GM23338 (cell line): Measurements from ENCODE around the gene P2RX7. TPM values are rescaled to one million over a fixed set of nuclear protein-coding genes. Genes with fewer than 3 reads are reported as not detected.
A peak's percentile ranks its signal among the peaks of the same experiment; 100 is the strongest.

Source experiments
- ATAC-seq: fragments of 200-7000 bp; cut with Tn5 transposase; 3 replicates; pipeline ENCODE4 v1.9.1; 2020
- DNase-seq: peaks from one replicate; pipeline ENCODE4 v3.0.0-alpha.2; 2015; ENCODE audit warnings: low spot score
- H2AFZ ChIP-seq: fragments of 200-600 bp; sonication (generic); 2 replicates; pipeline ENCODE4 v1.8.0; 2016; ENCODE audit warnings: antibody characterized with exemption, mild to moderate bottlenecking, moderate library complexity
- H3F3A ChIP-seq: fragments of 200-600 bp; sonication (generic); replicated peaks from 2 replicates; pipeline ENCODE4 v1.8.0; 2017; ENCODE audit warnings: antibody characterized with exemption, mixed run types, low read depth
- H3K27ac ChIP-seq: fragments of 200-600 bp; sonication (generic); 2 replicates; pipeline ENCODE4 v1.6.1; 2016; ENCODE audit warnings: low read depth
- H3K27me3 ChIP-seq: fragments of 200-600 bp; sonication (generic); 2 replicates; pipeline ENCODE4 v1.8.0; 2016; ENCODE audit warnings: mild to moderate bottlenecking, mixed run types, moderate library complexity; ENCODE audit not compliant: insufficient read depth
- H3K36me3 ChIP-seq: fragments of 200-600 bp; sonication (generic); 2 replicates; pipeline ENCODE4 v1.8.0; 2016; ENCODE audit warnings: mild to moderate bottlenecking; ENCODE audit not compliant: insufficient read depth
- H3K4me1 ChIP-seq: fragments of 200-600 bp; sonication (generic); 2 replicates; pipeline ENCODE4 v1.8.0; 2016; ENCODE audit warnings: mild to moderate bottlenecking, moderate library complexity; ENCODE audit not compliant: insufficient read depth
- H3K4me2 ChIP-seq: fragments of 200-600 bp; sonication (generic); 2 replicates; pipeline ENCODE4 v1.7.1; 2017; ENCODE audit warnings: mixed run types
- H3K4me3 ChIP-seq: fragments of 200-600 bp; sonication (generic); 2 replicates; pipeline ENCODE4 v1.6.1; 2016; ENCODE audit warnings: mixed run types
- H3K79me2 ChIP-seq: fragments of 200-600 bp; sonication (generic); replicated peaks from 2 replicates; pipeline ENCODE4 v1.8.0; 2017; ENCODE audit warnings: mild to moderate bottlenecking; ENCODE audit not compliant: insufficient read depth
- H3K9me2 ChIP-seq: fragments of 200-600 bp; sonication (generic); 2 replicates; pipeline ENCODE4 v1.8.0; 2017; ENCODE audit not compliant: insufficient read depth
- H4K20me1 ChIP-seq: fragments of 200-600 bp; sonication (generic); replicated peaks from 2 replicates; pipeline ENCODE4 v1.8.0; 2017; ENCODE audit warnings: mild to moderate bottlenecking; ENCODE audit not compliant: insufficient read depth
- H3K27ac Mint-ChIP-seq: 2 replicates; pipeline ENCODE4 v1.8.0; 2020; ENCODE audit warnings: inconsistent platforms, mild to moderate bottlenecking, moderate library complexity, mixed read lengths
- H3K27me3 Mint-ChIP-seq: 3 replicates; pipeline ENCODE4 v1.8.0; 2022; ENCODE audit warnings: low read depth, mild to moderate bottlenecking, moderate library complexity, mixed read lengths, inconsistent platforms; ENCODE audit not compliant: insufficient read depth, poor library complexity
- H3K36me3 Mint-ChIP-seq: 3 replicates; pipeline ENCODE4 v1.8.0; 2021; ENCODE audit warnings: low read depth, mild to moderate bottlenecking, inconsistent platforms, moderate library complexity, mixed read lengths
- H3K4me1 Mint-ChIP-seq: 3 replicates; pipeline ENCODE4 v1.8.0; 2020; ENCODE audit warnings: mild to moderate bottlenecking, inconsistent platforms, mixed read lengths
- H3K4me3 Mint-ChIP-seq: 3 replicates; pipeline ENCODE4 v1.8.0; 2021; ENCODE audit warnings: moderate library complexity, mild to moderate bottlenecking, inconsistent platforms, mixed read lengths
- H3K9me3 Mint-ChIP-seq: 3 replicates; pipeline ENCODE4 v1.8.0; 2020; ENCODE audit warnings: moderate library complexity, mild to moderate bottlenecking, inconsistent platforms, mixed read lengths
- CREB1 ChIP-seq: fragments of 250-450 bp; sonication (Bioruptor Pico); IDR thresholded peaks from 2 replicates; pipeline ENCODE4 v1.5.0; 2020; ENCODE audit warnings: low read depth, mild to moderate bottlenecking, moderate library complexity
- EZH2 ChIP-seq: fragments of 200-600 bp; sonication (generic); IDR thresholded peaks from one replicate; pipeline ENCODE4 v1.8.0; 2017; ENCODE audit warnings: antibody characterized with exemption, mild to moderate bottlenecking, low read depth; ENCODE audit not compliant: unreplicated experiment
- EZH2phosphoT487 ChIP-seq: fragments of 200-600 bp; sonication (generic); IDR thresholded peaks from one replicate; pipeline ENCODE4 v1.8.1; 2018; ENCODE audit warnings: antibody characterized with exemption; ENCODE audit not compliant: unreplicated experiment
- NANOG ChIP-seq: IDR thresholded peaks from 2 replicates; pipeline ENCODE4 v1.6.1; 2016; ENCODE audit warnings: antibody characterized with exemption, borderline replicate concordance
- POLR2AphosphoS5 ChIP-seq: IDR thresholded peaks from 2 replicates; pipeline ENCODE4 v1.6.1; 2016; ENCODE audit warnings: antibody characterized with exemption, low read depth
- STAT1 ChIP-seq: IDR thresholded peaks from one replicate; pipeline ENCODE4 v1.6.1; 2016; ENCODE audit warnings: antibody characterized with exemption; ENCODE audit not compliant: unreplicated experiment
- ZNF114 ChIP-seq: fragments of 250-450 bp; sonication (Bioruptor Pico); IDR thresholded peaks from 2 replicates; pipeline ENCODE4 v1.5.0; 2020; ENCODE audit warnings: mild to moderate bottlenecking, moderate library complexity
- polyA plus RNA-seq: library from polyadenylated mRNA; unstranded; fragments of >200 nt; fragmentation: Nextera tagmentation; extraction: Ambion mirVana; gene quantifications from 2 replicates; pipeline ENCODE4 v1.2.1, GENCODE V29; 2016
- total RNA-seq: library from RNA; depleted of rRNA; stranded (reverse); fragments of >200 nt; shearing (Covaris generic); gene quantifications from 2 replicates; pipeline ENCODE4 v1.2.3, GENCODE V29; 2014
- TF ChIP-seq, protein P1 (sequence below), 2 experiments: fragments of 200-600 bp in 1 of 2; sonication (generic) in 1 of 2; conservative IDR thresholded peaks; 2 replicates each; pipeline versions ENCODE4 v1.5.1 to v1.6.1; 2016 to 2017; ENCODE audit warnings: antibody characterized with exemption in 2 of 2, low read depth in 2 of 2, mild to moderate bottlenecking in 2 of 2, moderate library complexity in 1 of 2
- TF ChIP-seq, protein P2 (sequence below): fragments of 250-450 bp; sonication (Bioruptor Pico); IDR thresholded peaks from 2 replicates; pipeline ENCODE4 v1.5.0; 2020; ENCODE audit warnings: mild to moderate bottlenecking, moderate library complexity
- TF ChIP-seq, protein P3 (sequence below): IDR thresholded peaks from 2 replicates; pipeline ENCODE4 v1.6.1; 2016; ENCODE audit warnings: antibody characterized with exemption

Gene P2RX7
- total and polyA plus RNA-seq, 2 experiments from 2014 or later: 0.24 to 0.48 TPM

DNA sequence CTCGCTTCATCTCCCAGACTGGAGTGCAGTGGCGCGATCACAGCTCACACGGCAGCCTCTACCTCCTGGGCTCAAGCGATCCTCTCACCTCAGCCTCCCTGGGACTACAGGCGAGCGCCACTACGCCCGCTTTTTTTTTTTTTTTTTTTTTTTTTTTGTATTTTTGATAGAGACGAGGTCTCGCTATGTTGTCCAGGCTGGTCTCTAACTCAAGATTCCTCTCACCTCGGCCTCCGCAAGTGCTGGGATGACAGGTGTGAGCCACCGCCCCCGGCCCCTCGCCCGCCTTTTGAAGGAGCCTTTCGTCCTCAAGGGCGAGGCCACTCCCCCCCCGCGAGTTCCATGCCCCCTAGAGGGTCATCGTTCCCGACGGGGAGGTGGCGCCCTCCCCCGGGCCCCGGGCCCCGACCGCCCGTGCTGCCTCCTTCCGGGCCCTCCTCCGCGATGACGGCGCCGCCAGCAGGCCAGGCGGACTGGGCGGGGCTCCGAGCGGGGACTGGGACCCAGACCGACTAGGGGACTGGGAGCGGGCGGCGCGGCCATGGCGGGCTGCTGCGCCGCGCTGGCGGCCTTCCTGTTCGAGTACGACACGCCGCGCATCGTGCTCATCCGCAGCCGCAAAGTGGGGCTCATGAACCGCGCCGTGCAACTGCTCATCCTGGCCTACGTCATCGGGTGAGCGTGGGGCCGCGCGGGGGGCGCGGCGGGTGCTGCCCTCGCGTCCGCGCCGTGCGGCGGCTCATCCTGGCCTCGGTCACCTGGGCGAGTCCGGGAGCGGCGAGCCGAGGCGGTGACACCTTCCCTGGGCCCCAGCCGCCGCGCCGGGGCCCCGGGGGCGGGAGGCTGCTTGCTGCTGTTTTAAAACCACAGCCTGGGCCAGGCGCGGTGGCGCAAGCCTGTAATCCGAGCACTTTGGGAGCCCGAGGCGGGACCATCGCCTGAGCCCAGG, 77.2 kb downstream of the P2RX7 start, which contains the start of gene P2RX4:
Gene P2RX4, plus strand, starts transcription at position 506 of the 949 bp plus-strand sequence. Its CDS starts 36 bp downstream, at position 542.
- Mint-ChIP-seq H3K9me3 (no peaks in the 10 kb centered on the region), H3K27me3 (peaks cover 13% of the 10 kb centered on the region), H3K4me1 (peaks cover 5% of the 10 kb centered on the region; the same call in 2 of the 3 replicates), H3K27ac (peak within 1 kb of the TSS; percentile 0; the same call in 1 of the 2 replicates), H3K4me3 (peak within 1 kb of the TSS; percentile 75), H3K36me3 (no peaks in the 10 kb centered on the region)
- peak; percentile 96 for ATAC-seq
- Histone ChIP-seq H4K20me1 (no peaks in the 10 kb centered on the region; the same call in 1 of the 2 replicates), H3K79me2 (no peaks in the 10 kb centered on the region), H3F3A (peaks cover 3% of the 10 kb centered on the region; the same call in 1 of the 2 replicates), H3K9me2 (no peaks in the 10 kb centered on the region), H3K4me1 (peaks cover 6% of the 10 kb centered on the region; the same call in 1 of the 2 replicates), H3K4me2 (peak within 1 kb of the TSS; percentile 90), H3K27me3 (peaks cover 15% of the 10 kb centered on the region; the same call in 1 of the 2 replicates), H3K36me3 (no peaks in the 10 kb centered on the region), H3K27ac (0 out of 2 replicates have a peak within 1 kb of the TSS, but pooled peaks have one; percentile 45), H3K4me3 (peak within 1 kb of the TSS; percentile 81), H2AFZ (peak within 1 kb of the TSS; percentile 25)
- peak; percentile 90 for DNase-seq
- TF ChIP-seq CREB1 (CRISPR knock-in tag) (peak; percentile 63; the same call in 1 of the 2 replicates), EZH2phosphoT487 (no peak), POLR2AphosphoS5 (peak; percentile 86)
- TF ChIP-seq, protein P1, sequence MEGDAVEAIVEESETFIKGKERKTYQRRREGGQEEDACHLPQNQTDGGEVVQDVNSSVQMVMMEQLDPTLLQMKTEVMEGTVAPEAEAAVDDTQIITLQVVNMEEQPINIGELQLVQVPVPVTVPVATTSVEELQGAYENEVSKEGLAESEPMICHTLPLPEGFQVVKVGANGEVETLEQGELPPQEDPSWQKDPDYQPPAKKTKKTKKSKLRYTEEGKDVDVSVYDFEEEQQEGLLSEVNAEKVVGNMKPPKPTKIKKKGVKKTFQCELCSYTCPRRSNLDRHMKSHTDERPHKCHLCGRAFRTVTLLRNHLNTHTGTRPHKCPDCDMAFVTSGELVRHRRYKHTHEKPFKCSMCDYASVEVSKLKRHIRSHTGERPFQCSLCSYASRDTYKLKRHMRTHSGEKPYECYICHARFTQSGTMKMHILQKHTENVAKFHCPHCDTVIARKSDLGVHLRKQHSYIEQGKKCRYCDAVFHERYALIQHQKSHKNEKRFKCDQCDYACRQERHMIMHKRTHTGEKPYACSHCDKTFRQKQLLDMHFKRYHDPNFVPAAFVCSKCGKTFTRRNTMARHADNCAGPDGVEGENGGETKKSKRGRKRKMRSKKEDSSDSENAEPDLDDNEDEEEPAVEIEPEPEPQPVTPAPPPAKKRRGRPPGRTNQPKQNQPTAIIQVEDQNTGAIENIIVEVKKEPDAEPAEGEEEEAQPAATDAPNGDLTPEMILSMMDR (conservative IDR thresholded peaks at IDR 0.05; ENCODE audit: low read depth in 2 of 2): peak; percentile 15 to 60; a peak in 2 of 4 replicates

DNA sequence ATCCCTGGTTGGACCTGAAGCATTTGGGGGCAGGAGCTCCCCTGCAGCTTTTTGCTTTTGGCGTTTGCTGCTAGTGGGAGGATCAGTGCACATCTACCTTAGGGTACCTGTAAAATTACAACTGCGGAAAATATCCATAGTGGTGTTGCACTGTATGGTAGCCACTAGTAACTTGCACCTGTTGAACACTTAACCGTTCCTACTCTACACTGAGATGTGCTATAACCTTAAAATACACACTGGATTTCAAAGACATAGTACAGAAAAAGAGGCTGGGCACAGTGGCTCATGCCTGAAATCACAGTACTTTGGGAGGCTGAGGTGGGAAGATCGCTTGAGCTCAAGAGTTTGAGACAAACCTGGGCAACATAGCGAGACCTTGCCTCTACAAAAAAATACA, 80.2 kb downstream of the P2RX7 start:
- DNase-seq: no peak
- Histone ChIP-seq H3K9me2 (no peaks in the 10 kb centered on the region), H3K79me2 (no peaks in the 10 kb centered on the region), H3K27ac (no peak overlapping the region), H2AFZ (no peak overlapping the region), H3K27me3 (peaks cover 15% of the 10 kb centered on the region; the same call in 1 of the 2 replicates), H4K20me1 (no peaks in the 10 kb centered on the region), H3K4me3 (no peak overlapping the region), H3F3A (peaks cover 3% of the 10 kb centered on the region; the same call in 1 of the 2 replicates), H3K4me2 (no peak overlapping the region), H3K4me1 (peaks cover 6% of the 10 kb centered on the region; the same call in 1 of the 2 replicates), H3K36me3 (no peaks in the 10 kb centered on the region)
- Mint-ChIP-seq H3K4me3 (no peak overlapping the region), H3K9me3 (no peaks in the 10 kb centered on the region), H3K36me3 (no peaks in the 10 kb centered on the region), H3K4me1 (peaks cover 5% of the 10 kb centered on the region; the same call in 2 of the 3 replicates), H3K27ac (no peak overlapping the region), H3K27me3 (peaks cover 13% of the 10 kb centered on the region)
- ATAC-seq: no peak
- TF ChIP-seq POLR2AphosphoS5: no peak
- TF ChIP-seq, protein P2, sequence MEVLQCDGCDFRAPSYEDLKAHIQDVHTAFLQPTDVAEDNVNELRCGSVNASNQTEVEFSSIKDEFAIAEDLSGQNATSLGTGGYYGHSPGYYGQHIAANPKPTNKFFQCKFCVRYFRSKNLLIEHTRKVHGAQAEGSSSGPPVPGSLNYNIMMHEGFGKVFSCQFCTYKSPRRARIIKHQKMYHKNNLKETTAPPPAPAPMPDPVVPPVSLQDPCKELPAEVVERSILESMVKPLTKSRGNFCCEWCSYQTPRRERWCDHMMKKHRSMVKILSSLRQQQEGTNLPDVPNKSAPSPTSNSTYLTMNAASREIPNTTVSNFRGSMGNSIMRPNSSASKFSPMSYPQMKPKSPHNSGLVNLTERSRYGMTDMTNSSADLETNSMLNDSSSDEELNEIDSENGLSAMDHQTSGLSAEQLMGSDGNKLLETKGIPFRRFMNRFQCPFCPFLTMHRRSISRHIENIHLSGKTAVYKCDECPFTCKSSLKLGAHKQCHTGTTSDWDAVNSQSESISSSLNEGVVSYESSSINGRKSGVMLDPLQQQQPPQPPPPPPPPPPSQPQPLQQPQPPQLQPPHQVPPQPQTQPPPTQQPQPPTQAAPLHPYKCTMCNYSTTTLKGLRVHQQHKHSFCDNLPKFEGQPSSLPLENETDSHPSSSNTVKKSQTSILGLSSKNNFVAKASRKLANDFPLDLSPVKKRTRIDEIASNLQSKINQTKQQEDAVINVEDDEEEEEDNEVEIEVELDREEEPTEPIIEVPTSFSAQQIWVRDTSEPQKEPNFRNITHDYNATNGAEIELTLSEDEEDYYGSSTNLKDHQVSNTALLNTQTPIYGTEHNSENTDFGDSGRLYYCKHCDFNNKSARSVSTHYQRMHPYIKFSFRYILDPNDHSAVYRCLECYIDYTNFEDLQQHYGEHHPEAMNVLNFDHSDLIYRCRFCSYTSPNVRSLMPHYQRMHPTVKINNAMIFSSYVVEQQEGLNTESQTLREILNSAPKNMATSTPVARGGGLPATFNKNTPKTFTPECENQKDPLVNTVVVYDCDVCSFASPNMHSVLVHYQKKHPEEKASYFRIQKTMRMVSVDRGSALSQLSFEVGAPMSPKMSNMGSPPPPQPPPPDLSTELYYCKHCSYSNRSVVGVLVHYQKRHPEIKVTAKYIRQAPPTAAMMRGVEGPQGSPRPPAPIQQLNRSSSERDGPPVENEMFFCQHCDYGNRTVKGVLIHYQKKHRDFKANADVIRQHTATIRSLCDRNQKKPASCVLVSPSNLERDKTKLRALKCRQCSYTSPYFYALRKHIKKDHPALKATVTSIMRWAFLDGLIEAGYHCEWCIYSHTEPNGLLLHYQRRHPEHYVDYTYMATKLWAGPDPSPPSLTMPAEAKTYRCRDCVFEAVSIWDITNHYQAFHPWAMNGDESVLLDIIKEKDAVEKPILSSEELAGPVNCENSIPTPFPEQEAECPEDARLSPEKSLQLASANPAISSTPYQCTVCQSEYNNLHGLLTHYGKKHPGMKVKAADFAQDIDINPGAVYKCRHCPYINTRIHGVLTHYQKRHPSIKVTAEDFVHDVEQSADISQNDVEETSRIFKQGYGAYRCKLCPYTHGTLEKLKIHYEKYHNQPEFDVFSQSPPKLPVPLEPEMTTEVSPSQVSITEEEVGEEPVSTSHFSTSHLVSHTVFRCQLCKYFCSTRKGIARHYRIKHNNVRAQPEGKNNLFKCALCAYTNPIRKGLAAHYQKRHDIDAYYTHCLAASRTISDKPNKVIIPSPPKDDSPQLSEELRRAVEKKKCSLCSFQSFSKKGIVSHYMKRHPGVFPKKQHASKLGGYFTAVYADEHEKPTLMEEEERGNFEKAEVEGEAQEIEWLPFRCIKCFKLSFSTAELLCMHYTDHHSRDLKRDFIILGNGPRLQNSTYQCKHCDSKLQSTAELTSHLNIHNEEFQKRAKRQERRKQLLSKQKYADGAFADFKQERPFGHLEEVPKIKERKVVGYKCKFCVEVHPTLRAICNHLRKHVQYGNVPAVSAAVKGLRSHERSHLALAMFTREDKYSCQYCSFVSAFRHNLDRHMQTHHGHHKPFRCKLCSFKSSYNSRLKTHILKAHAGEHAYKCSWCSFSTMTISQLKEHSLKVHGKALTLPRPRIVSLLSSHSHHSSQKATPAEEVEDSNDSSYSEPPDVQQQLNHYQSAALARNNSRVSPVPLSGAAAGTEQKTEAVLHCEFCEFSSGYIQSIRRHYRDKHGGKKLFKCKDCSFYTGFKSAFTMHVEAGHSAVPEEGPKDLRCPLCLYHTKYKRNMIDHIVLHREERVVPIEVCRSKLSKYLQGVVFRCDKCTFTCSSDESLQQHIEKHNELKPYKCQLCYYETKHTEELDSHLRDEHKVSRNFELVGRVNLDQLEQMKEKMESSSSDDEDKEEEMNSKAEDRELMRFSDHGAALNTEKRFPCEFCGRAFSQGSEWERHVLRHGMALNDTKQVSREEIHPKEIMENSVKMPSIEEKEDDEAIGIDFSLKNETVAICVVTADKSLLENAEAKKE (CRISPR knock-in tag): no peak
- no peak for TF ChIP-seq STAT1
- TF ChIP-seq NANOG: no peak
- TF ChIP-seq, protein P3, sequence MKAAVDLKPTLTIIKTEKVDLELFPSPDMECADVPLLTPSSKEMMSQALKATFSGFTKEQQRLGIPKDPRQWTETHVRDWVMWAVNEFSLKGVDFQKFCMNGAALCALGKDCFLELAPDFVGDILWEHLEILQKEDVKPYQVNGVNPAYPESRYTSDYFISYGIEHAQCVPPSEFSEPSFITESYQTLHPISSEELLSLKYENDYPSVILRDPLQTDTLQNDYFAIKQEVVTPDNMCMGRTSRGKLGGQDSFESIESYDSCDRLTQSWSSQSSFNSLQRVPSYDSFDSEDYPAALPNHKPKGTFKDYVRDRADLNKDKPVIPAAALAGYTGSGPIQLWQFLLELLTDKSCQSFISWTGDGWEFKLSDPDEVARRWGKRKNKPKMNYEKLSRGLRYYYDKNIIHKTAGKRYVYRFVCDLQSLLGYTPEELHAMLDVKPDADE: no peak
- TF ChIP-seq EZH2: no peak
- no peak for TF ChIP-seq ZNF114 (CRISPR knock-in tag)
